Stimulated activated CD8-positive, alpha-beta memory T cell treated with anti-CD3 and anti-CD28 coated beads, Interleukin-15, amount 100 ng/mL, for 4 hours (primary cell): ENCODE data around the gene CORO2B.
"Not testable (repeated sequence)": the region's sequence is repeated elsewhere in the genome, so short reads cannot be mapped to it uniquely, and the experiment has no call there.

Source experiments
- DNase-seq, 2 donors: peaks; one replicate each; pipeline ENCODE4 v3.0.0-alpha.2; 2020; ENCODE audit warnings: low read depth in 2 of 2

CORO2B gene

DNA sequence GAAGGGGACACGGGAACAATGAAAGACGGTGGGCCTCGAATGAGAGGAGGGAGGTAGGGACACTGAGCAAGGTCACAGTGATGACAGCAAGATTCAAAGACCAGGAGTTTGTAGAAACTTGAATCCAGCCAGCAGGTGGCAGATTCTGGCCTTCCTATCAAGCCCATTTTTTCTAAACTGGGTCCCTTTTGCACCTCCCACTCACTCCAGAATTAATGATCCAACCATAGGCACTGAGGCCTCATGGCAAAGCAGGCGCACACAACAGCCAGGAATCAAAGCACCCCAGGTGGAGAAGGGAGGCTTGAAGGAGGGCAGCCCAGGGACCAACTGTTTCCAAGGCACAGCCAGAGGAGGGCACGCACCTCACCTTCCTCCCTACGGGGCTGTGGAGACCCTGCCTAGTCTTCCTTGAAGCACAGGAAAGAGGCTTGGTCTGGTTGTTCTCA is 151.7 kb downstream of the CORO2B start:
- DNase-seq = no peak

GRCh38 chr15:68730976-68731897 is 152.4 kb downstream of the CORO2B start:
- no peak for DNase-seq

DNA sequence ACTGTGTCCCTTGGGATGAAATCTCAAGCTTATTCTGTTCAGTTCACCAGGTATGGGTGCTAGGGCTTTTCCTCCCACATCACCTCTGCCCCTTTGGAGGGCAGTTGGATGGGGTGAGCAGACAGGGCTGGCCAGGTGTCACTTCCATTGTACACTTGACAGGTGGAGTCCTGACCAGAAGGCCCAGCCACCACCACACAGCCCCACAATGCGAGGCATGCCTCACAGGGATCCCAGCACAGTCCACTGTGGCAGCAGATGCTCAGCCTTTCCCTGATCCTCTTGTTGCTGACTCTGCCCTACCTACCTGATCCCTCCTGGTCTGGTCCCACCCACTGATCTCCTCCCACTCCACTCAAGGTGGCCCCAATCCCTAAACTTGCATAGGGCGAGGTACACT is 153.7 kb downstream of the CORO2B start:
- DNase-seq = no peak

DNA sequence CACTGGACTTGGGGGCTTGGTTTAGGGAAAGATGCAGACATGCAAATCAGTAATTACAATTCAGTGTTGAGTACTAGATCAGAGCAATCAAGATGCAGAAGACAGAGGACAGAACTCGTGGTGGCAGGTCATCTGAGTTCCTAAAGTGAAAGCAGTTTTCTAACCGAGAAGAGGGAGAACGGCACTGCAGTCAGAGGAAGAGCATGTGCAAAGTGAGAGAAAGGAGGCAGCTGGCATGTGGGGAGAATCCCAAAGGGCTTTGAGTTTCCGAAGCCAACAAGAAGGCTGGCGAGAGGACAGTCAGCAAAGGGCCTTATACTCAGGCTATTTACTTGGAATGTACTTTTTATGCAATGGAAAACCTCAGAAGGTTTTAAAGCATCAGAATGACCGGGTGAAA is 154.9 kb downstream of the CORO2B start:
- DNase-seq = no peak

- DNase-seq = no peak
Observed at GRCh38 chr15:68734352-68734751, 155.6 kb downstream of the CORO2B start.

DNA sequence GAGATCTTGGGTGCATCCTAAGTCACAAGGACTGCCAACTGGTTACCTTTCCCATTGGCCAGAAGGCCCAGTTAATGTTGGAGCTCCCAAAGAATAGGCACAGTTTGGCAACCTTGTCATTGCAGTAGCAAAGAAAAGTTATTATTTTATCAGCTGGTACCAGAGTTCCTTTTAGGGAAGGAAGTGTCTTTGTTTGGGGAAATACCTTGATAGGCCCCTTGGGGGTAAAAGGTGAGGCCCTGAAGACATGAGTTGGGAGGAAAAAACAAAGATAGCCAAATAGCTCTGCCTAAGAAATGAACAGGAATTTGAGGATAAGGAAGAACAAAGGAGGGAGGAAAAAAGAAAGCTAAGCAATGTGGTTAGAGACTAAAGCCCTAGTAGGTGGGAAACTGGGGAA is 156.1 kb downstream of the CORO2B start:
- no peak for DNase-seq

- DNase-seq = no peak
Observed at GRCh38 chr15:68735610-68736009, 156.8 kb downstream of the CORO2B start.

DNA sequence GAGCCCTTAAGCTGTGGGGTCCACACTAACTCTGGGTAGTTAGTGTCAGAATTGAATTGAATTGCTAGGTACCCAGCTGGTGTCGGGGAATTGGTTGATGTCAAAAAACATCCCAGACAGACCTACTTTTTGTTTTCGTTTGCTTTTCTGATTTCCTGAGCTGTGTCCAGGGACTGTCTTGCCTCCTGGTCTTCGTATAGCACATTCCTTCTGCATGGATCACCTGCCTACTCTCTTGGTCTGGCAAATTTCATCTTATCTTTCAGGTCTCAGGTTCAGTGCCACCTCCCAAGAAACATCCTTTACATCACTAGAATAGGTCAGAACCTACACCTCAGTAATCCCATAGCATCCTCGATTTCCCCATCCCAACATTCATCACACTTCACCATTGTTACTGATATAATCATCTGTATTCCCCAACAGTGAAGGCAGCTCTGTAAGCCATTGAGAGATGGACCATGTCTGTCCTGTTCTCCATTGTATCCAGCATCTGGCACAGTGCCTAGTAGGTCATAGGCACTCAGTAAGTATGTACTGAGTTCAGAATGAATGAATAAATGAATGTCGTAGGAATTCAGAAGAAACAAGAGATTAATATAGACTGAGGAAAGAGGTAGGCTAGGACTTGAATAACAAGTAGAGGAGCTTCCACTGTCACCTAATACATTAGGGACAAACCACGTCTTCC is 160.7 kb downstream of the CORO2B start:
- no peak for DNase-seq

DNA sequence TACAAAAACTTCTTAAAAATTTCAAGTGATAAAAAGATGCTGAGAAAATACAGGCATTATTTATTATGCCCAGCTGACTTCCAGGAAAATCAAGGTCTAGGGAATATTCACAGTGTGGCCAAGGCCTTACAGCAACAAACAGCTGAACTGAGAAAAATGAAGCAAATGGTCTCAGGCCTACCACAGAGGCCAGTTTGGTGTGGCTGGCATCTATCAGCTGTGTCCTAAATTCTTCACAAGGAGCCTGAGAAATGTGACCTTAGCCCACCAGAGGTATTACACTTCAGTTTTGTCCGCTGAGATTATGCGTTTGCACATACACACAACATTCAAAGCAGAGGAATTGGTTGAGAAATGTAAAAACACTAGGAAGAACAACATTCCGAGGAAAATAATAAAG is 164.5 kb downstream of the CORO2B start:
- no peak for DNase-seq

- DNase-seq = no peak
Observed at GRCh38 chr15:68749365-68749764, 170.6 kb downstream of the CORO2B start.

DNA sequence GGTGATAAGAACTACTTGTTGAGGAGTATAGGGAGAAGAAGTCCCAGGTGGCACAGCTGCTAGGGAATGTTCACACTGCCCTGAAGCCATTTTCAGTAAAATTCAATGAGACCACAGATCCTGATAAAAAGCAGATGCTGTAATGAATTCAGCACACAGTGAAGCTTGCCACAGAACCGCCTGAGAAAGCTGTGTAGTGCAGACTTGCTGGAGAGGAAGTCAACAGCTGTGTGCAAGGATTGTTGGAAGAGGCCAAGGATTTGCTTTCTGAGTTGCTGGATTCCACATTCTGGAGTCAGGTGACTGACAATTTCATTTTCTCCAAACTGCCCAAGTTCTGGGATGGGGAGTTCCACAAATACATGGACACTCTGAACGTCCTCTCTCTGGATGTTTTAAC is 171.0 kb downstream of the CORO2B start:
- DNase-seq = no peak

- DNase-seq = no peak
Observed at GRCh38 chr15:68751622-68752021, 172.8 kb downstream of the CORO2B start.

DNA sequence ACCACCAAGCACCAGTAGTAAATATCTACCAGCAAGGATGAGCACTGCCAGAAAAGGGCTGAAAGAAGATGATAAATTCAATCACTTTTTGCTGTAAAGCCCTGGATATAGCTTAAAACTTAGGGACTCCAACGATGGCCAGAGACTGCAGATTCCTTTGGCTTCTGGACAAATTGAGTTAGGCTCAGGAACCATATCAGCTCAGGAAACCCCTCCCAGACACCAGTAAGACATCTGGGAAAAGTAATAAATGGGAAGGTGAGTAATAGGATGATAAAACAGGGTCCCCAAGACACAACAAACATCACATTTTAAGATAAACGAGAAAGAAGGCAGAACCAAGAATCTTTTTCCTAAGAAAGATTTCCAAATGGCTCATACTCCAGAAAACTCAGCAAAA is 176.9 kb downstream of the CORO2B start:
- DNase-seq = no peak

GRCh38 chr15:68759982-68760579 is 181.3 kb downstream of the CORO2B start:
- DNase-seq = not testable (repeated sequence)

- DNase-seq = no peak
Observed at GRCh38 chr15:68763063-68763462, 184.3 kb downstream of the CORO2B start.

GRCh38 chr15:68764090-68764489 is 185.3 kb downstream of the CORO2B start:
- DNase-seq = no peak

DNA sequence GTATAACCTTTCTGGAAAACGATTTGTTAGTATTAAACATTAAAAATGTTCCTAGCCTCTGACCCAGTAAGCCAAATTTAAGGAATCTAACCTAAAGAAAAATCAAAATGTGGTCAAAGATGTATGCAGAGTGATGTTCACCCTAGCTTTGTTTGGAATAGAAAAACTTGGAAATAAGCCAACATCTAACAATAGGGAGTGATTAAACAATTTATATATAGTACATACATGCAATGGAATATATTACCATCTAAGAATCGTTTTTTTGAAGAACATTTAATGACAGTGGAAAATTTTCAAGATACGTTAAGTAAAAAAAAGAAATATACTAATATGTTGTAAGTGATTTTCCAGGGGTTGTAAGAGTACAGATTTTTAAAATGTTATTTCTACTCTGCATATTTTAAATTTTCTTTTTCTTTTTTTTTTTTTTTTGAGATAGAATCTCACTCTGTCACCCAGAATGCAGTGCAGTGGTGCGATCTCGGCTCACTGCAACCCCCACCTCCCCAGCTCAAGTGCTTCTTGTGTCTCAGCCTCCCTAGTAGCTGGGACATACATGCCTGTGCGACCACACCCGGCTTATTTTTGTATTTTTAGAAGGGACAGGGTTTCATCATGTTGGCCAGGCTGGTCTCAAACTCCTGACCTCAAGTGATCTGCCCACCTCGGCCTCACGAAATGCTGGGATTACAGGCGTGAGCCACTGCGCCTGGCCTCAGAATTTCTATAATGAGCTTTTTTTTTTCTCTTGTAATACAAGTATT is 187.0 kb downstream of the CORO2B start:
- no peak for DNase-seq

DNA sequence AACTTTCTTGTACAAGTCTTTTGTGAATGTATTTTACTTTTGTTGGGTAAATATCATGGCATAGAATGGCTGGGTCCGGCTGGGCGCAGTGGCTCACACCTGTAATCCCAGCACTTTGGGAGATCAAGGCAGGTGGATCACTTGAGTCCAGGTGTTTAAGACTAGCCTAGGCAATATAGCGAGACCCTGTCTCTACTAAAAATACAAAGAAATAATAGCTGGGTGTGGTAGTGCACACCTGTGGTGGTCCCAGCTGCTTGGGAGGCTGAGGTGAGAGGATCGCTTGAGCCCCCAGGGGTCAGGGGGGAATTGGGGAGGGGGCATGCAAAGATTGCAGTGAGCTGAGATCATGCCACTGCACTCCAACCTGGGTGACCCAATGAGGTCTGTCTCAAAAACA is 189.0 kb downstream of the CORO2B start:
- no peak for DNase-seq

GRCh38 chr15:68768321-68768720 is 189.5 kb downstream of the CORO2B start:
- DNase-seq = no peak

DNA sequence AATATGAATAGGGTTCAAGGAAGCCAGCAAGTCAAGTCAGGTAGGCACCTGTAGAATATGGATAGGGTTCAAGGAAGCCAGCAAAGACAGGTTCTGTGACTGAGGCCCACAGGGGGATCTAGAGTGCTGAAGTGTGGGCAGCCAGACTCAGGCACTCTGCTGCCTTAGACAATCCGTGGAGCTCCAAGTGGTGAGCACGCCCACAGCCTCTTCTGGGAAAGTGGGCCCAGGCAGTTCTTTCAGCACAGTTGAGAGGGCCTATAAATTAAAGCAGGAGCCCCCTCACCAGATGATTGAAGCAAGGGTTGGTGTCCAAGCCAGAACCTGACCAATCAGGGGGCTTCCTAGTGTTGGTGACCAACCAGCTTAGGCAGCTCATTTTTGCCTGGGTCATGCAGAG is 190.9 kb downstream of the CORO2B start:
- no peak for DNase-seq

GRCh38 chr15:68770216-68770615 is 191.4 kb downstream of the CORO2B start:
- DNase-seq = no peak

- DNase-seq = no peak
Observed at GRCh38 chr15:68773036-68773435, 194.2 kb downstream of the CORO2B start.
